Tongue (tissue), 1 donor: ENCODE results near the gene MS4A7. TPM values are rescaled to one million over a fixed set of nuclear protein-coding genes. Genes with fewer than 3 reads are reported as not detected.

ENCODE experiments used
- total RNA-seq: library from RNA; depleted of rRNA; stranded (reverse); fragments of >200 nt; gene quantifications from one replicate; pipeline ENCODE4 v1.2.3, GENCODE V29; 2014

MS4A7 gene
- total RNA-seq, 1 donor from 2014 or later, result 8.5 TPM

Other genes with a start within 250 kb of the MS4A7 start
- 24.4 TPM for gene MS4A6A, start 195.4 kb upstream of the MS4A7 start, total RNA-seq
- gene MS4A4E, start 135.4 kb upstream of the MS4A7 start, total RNA-seq, result not detected
- gene MS4A4A, start 97.9 kb upstream of the MS4A7 start, total RNA-seq, result 2.9 TPM
- not detected for gene MS4A6E, start 51.3 kb upstream of the MS4A7 start, total RNA-seq
- 0.31 TPM for gene MS4A14, start 17.9 kb downstream of the MS4A7 start, total RNA-seq
- gene MS4A5, start 51.0 kb downstream of the MS4A7 start, total RNA-seq, result not detected
- 1.1 TPM for gene MS4A1, start 77.3 kb downstream of the MS4A7 start, total RNA-seq
- gene MS4A12, start 114.2 kb downstream of the MS4A7 start, total RNA-seq, result not detected
- gene MS4A13, start 136.9 kb downstream of the MS4A7 start, total RNA-seq, result not detected